HG03558 (cell line): ENCODE data around the gene ADAM30.

Source experiments
- ATAC-seq: cut with Tn5 transposase; IDR thresholded peaks from one replicate; pipeline ENCODE4 v1.9.1; 2021; ENCODE audit warnings: moderate number of reproducible peaks; ENCODE audit not compliant: unreplicated experiment; ENCODE audit errors: extremely low read depth

The ADAM30 gene

DNA sequence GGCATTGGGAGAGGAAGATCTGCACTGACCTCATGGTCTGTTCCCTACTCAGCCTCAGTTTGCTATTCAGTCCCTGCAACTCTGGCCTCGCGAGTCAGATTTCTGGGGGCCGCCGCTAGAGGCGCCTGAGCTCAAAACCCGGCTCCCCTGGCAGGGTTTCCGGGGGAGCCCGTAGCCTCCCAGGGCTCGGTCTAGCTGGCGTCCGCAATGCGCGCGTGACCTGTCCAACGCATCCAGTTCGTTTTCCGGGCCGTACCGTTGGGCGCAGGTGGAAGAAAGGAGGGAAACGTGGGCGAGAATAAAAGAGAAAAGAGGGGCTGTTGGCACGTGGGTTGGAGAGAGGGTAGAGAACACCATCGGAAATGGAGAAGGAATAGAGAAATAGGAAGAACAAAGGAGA is at the start of gene ADAM30:
ADAM30 (minus strand) TSS at position 213 of the 400 bp plus-strand sequence; CDS start at position 34, 179 bp downstream.
- no peak for ATAC-seq

DNA sequence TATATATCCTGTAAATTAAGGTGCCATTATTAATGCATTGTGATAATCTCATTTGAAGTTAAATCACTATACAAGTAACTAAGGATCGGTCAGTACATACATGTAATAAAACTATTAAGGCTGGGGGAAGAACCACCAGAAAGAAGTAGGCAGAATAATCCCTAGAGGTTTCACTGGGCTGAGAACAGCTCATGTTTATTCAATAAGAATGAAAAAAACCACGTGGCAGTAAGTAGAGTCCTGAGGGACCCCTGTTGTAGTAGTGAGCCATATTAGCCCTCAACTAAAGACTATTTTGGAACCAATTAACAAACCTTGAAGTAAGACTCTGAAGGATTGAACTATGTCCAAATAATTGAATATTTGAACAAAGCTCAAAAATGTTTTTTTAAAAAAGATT is 46.9 kb upstream of the ADAM30 start:
- ATAC-seq, result no peak

DNA sequence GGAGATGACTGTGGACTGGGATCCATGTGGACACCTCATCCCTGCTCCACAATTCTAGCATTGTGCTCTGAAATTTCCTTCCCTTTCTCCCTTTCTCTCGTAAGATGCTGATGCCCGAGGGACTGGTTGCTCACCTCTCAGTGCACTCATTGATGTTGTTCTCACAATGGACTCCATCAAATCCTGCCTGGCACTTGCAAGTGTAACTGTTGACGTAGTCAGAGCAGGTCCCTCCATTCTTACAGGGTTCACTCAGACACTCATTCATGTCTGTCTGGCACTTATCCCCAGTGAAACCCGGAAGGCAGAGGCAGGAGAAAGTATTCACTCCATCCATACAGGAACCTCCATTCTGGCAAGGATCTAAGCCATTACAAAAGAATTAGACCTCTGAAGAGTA is 45.1 kb upstream of the ADAM30 start:
- no peak for ATAC-seq

DNA sequence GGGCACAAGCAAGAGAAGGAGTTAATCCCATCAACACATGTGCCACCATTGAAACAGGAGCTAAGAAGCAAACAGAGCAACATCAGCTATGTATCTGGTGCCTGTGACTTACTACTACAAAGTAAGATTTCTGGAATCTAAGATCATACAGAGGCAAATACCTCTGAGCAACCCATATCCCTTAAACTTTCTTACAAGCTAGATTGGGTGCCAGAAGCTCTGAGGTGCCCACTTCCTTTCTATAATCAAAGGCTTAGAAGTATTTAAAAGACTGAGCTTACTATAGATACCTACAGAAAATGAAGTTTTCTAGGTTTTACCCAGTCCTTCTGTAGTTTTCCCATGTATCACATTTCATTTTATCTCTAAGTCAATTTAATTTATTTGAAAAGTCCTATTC is 44.4 kb upstream of the ADAM30 start:
- ATAC-seq, result no peak

DNA sequence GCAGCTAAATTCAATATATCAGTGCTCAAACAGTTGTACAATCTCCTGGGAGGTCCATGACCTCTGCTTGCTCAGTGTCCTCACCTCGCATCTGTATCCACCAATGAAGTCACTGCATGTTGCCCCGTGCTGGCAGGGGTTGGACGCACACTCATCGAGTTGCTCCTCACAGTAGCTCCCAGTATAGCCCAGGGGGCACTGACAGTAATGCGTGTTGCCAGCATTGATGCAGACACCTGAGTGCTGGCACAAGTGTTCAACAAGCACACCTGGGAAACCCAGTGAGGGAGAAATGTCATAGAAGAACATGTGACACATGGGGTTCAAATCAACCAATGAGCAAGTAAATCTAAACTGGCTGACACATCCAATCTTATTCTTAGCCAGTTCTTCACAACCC is 40.9 kb upstream of the ADAM30 start:
- ATAC-seq, result no peak

DNA sequence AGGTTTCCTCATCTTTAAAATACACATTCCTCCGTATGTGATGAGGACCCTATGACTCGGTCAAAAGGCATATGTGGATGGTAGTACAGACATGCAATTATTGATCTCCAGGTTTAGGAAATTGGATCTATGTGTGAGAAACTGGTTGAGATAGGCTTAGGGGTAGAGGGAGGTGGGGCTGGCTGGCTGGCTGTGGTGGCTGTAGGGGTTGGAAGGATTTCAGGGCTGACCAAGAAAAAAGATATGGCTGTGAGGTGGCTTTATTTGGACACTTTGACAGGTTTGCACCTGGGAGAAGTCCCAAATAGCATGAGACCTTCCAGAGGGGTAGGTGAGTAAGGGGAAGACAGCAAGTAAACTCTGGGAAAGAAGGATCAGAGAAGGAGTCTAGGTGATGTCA is 39.6 kb upstream of the ADAM30 start:
- ATAC-seq, result no peak

DNA sequence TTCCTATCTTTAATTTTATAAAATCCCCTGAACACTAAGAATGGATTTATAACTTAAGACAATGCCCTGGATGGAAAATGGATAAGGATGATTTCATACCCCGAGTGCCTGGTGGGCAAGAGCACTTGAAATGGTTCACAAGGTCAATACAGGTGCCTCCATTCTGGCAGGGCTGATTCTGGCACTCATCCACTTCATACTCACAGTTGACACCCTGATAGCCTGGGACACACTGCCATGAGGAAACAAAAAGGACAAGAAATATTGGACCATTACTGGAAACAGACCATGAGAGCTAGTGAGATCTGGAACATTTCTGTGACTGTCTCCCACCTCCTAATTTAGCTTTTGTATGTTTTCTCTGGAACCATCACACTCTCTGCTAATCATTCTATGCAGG is 39.1 kb upstream of the ADAM30 start:
- ATAC-seq, result no peak

DNA sequence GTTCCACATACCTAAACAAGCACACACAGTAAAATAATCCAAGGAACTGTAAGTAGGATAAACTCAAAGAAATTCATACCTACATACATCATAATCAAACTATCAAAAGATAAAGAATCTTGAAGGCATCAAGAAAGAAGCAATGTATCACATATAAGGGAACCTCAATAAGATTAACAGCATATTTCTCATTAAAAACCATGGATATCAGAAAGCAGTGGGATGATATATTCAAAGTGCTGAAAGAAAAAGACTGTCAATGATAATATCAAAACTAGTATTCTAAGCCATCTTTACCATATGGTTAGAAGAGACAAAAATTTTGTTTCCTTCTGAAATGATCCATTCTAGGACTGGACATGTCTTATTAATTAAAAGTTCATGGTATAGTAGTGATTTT is 37.1 kb upstream of the ADAM30 start:
- ATAC-seq, result no peak

DNA sequence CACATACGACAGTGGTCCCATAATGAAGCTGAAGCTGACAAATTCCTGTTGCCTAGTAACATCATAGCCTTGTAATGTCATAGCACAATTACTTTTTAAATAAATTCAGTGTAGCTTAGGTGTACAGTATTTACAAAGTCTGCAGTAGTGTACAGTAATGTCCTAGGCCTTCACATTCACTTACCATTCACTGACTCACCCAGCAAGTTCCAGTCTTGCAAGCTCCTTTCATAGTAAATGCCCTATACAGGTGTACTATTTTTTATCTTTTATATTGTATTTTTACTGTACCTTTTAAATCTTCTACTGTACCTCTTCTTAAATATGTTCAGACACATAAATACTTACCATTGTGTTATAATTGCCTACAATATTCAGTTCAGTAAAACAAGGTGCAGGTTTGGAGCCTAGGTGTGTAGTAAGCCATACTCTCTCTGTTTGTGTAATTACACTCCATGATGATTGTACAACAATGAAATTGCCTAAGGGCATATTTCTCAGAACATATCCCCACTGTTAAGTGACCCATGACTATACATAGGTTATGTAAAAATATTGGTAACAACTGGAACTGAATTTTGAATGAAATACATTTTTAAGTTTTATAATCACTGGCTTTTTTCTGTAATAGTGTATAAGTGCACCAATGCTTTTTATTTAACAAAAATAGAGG is 33.5 kb upstream of the ADAM30 start:
- no peak for ATAC-seq

DNA sequence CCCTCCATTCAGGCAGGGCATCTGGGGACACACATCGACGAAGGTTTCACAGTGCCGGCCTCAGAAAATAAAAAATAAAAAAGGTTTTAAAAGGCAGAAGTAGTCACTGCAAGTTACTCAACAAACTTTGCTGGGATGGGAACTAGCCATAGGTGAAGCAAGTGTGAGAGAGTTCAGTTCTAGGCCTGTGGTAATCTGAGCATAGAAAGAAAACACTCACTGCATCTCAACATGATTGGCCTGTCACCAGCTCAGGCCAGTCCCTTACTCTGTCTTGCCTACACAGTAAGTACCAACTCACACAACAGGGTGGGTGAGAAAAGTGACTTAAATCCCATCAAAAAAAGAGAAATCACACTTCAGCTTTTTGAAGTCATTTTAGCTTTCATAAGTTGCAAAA is 30.2 kb upstream of the ADAM30 start:
- no peak for ATAC-seq

DNA sequence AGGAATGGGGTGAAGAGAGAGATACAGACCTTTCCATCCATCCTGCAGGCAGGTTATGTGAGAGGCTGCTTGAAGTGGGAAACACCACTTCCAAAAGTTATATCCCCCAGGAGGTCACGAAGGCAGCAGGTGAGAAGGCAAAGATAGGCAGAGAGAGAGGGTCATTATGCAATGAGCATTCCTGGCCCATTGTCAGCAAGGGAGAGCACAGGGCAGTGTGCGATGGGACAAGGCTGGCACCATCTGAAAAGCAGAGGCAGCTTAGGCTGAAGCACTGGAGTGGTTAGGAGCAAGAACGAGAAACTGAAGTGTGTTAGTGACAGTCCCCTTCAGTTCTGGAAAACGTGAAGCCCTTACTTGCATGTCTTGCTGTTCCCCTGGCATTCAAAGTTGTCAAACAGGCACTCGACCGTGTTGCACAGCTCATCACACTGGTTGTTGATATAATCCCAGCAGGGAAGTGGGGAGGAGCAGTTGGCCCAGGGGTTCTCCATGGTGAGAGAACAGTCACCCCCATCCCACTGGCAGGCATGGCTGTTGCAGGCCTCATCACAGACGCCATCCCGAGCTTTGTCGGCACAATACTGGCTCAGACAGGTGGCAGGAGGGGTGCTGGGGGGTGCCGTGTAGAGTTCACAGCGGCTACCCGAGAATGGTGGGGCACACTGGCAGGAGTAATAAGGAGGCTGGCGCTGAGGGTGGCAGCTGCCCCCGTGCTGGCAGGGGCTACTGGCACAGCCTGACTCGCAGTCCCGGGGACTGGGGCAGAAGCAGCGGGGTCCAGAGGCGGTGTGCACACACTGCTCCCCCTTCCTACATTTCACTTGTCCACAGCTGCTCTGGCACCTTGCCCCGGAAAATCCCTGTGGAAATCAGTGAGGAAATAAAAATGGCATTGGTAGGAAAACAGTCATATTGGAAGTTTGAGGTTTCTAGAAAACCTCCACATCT is 28.9 kb upstream of the ADAM30 start:
- ATAC-seq, result no peak

DNA sequence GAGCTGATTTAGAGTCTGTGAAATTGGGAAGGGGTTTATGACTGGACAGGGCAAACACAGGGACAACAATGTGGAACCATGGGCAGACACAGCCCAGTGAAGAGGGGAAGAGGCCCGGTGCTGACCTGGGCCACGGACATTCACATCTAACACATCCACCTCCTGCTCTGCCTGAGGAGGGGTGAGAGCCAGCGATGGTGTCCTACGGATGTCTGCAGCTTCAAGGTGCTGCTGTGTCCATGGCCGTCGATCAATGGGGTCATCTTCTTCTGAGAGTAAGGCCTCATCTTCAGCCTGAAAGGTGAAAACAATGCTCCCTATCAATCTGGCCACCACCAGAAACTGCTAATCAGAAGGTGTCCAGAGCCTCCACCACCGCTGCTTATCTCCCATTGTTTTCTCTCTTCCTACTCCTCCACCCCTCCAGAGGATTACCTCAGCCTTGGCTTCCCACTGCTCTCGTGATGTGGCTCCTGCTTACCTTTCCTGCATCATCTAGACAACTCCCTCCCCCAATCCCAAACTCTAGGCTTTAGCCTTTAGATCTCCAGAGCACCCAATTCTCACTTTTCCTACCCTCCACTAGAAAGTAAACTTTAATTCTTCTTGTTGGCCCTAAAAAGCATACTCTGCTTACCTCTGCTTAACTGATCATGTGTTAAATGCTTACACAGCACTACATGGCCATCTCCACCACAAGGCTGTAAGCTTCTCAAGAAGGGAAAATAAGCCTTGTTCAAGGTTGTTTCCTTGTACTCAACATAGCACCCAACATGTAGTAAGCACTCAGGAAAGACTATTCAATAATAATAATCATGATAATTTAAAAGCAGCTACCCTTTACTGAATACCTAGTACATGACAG is 24.0 kb upstream of the ADAM30 start:
- ATAC-seq, result no peak

DNA sequence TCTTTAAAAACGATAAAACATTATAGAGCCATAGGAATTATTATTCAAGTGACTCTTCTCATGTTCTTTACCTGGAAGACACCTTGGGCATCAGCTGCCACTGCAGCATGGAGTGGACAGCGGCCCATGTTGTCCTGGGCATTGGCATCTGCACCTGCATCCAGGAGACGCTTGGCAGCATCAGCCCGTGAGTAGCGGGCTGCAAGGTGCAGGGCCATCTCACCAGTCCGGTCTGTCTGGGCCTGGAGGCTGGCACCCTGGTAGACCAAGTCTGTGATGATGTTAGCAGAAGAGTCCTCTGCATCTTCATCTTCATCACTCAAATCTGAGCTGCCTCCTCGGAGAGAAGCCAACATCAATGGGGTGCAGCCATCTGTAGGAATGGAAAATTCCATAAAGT is 22.9 kb upstream of the ADAM30 start:
- ATAC-seq, result no peak

DNA sequence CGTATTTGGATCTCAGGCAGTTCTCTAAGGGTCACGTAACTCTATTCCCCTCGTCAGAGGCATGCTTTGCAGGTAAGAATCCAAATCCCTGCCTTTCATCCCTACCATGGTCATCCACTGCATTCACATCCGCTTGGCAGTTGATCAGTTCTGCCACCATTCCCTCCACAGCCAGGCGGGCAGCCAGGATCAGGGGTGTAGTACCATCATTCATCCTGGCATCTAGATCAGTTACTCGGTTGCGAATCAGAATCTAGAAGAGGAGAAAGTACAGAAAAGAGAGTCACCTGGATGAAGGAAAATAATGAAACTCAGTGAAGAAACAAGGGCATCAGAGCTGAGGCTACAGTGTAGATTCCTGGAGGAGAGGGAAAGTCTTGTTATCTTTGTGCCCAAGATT is 22.0 kb upstream of the ADAM30 start:
- ATAC-seq, result no peak

DNA sequence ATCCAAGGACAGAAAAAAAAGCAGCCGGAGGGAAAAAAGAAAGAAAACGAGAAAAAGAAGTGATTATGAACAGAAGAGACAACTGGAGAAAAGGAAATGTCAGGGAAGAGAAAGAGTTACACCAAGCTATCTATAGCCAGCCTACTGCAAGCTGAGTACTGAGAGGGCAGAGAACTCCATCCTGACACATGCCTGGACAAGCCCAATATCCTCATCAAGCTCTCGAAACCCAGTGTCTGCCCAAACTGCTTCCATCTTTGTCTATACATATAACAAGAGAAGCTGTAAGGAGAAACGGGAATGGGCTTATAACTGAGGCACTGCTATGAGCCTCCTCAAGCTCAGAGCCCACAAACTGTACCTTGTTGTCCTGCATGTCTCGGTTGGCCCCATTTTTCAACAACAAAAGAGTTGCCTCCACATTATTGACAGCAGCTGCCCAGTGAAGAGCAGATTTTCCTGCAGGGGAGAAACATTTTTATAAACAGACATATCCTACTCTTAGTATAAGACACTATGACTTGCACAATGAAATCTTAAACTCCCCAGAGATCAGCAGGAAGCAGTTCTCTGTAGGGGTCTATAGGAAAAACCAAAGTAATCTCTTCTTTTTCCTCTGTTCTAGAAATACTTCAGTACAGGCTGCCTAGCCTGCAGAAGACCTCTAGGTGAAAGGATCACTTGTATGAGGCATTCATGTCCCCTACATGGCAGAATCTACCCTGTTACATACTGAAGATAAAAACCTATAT is 21.2 kb upstream of the ADAM30 start:
- ATAC-seq, result no peak

DNA sequence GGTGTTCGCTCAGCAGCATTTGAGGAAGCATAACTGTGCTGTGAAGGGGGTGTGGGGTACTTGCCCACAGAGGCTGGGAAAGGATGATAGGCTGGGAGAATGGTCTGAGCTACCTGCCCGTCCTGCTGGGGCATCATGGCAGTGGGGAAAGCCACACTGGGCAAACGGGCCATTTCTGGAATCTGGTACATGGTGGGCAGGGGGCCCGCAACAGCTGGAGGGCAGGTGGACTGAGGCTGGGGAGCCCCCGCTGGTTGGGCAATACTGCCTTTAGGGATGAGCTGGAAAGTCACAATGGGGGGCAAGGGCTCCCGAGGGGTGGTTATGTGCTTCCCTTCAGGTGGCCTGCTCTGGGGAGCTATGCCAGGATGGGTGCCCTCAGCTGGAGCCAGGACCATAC is 19.2 kb upstream of the ADAM30 start:
- ATAC-seq, result no peak

DNA sequence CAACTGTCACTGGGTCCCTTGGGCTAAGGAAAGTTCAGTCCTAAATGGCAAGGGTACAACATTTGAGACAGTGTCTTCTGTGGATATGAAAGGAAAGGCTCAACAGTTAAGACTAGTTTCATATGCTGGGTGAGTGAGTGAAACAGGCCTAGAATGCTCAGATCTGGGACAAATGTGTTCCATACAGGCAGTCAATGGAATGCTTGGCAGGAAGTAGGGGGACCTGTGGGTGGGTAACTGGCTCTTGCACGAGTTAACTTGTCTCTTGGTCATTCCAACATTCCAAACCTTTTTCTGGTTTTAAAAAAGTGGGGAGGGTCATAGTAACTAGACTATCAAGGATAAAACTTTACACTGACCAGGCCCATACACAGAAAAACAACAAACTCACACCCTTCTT is 17.8 kb upstream of the ADAM30 start:
- no peak for ATAC-seq

DNA sequence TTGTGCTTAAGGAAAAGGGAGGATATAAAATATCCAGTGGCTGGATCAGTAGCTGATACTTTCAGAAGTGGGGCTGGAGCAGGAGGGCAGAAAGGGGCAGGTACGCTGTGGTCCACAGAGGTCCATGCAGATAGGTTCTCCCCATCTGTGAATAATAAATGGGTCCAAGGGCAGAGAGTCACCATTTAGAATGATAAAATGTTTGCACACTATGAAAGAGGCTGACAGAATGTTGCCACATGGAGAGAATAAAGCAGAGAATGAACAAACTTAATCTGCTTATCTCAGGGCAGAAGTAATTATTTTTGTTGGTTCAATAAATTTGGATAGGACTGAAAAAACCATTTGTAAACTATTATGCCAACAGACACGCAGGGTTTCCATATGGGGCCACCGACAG is 16.6 kb upstream of the ADAM30 start:
- no peak for ATAC-seq

DNA sequence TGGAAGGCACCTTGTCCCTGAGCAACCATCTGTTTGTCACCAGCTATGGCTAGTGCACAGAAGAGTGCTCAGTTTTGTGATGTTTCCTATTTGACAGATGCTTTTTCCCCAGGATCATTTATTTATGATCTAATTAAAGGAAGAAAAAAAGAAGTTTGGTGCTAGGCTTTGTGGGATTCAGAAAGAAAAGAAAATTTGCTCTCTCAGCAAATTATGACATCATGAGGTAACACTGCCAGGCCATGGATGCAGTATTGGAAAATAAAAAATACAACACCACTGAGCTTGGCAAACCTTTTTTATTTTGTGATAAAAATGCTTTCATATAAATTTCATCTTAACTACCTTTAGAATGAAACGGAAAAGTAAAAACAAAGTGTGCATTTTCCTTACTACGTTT is 15.5 kb upstream of the ADAM30 start:
- ATAC-seq, result no peak

DNA sequence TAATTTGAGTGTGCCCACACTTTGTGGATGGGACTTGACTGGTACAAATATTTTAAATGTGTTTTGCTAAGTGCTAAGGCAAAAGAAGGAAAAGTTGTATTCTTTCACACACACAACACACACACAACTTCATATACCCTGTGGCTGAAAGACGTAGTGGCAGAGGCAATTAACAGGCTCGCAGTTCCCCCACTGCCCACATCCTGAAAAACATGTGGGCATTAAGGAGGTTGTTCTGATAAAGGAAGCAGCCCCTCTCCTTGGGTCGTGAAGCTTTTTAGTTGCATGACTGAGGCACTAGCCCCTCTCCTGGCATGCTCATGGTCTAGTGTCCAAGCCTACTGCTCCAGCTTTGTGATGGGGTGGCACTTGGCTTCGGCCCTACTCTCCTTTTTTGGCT is 14.3 kb upstream of the ADAM30 start:
- ATAC-seq, result no peak
